PC-9 (cell line): ENCODE measurements around the gene ATP13A3.

Experiments used
- CTCF ChIP-seq: fragments of 200-600 bp; sonication (generic); conservative IDR thresholded peaks from 2 replicates; pipeline ENCODE4 v1.6.1; 2017; ENCODE audit warnings: mixed run types, antibody characterized with exemption, mild to moderate bottlenecking, moderate library complexity
- EZH2 ChIP-seq: fragments of 200-600 bp; sonication (generic); IDR thresholded peaks from 2 replicates; pipeline ENCODE4 v1.8.0; 2017; ENCODE audit warnings: antibody characterized with exemption, low read depth

GRCh38 chr3:194446754-194447153 lies 40.0 kb downstream of the ATP13A3 start:
- no peak for TF ChIP-seq CTCF
- no peak for TF ChIP-seq EZH2
